GM21717 (cell line): Measurements from ENCODE around the gene ZFP92.
"Not testable (repeated sequence)": the region's sequence is repeated elsewhere in the genome, so short reads cannot be mapped to it uniquely, and the experiment has no call there.

Source experiments
- ATAC-seq: cut with Tn5 transposase; IDR thresholded peaks from one replicate; pipeline ENCODE4 v1.9.1; 2021; ENCODE audit warnings: mild to moderate bottlenecking, moderate library complexity; ENCODE audit not compliant: unreplicated experiment

ZFP92 gene

GRCh38 chrX:153386097-153386496 is 25.2 kb upstream of the ZFP92 start:
- no peak for ATAC-seq

- no peak for ATAC-seq
Observed at GRCh38 chrX:153387345-153387744, 23.9 kb upstream of the ZFP92 start.

- no peak for ATAC-seq
Observed at GRCh38 chrX:153387987-153388721, 23.1 kb upstream of the ZFP92 start.

- no peak for ATAC-seq
Observed at GRCh38 chrX:153388722-153389459, 22.4 kb upstream of the ZFP92 start.

GRCh38 chrX:153389460-153389768 is 21.9 kb upstream of the ZFP92 start:
- not testable (repeated sequence) for ATAC-seq

GRCh38 chrX:153392642-153393321 is 18.5 kb upstream of the ZFP92 start:
- ATAC-seq, result no peak

GRCh38 chrX:153394612-153395011 is 16.7 kb upstream of the ZFP92 start:
- ATAC-seq, result no peak

GRCh38 chrX:153395613-153396319 is 15.5 kb upstream of the ZFP92 start:
- ATAC-seq, result no peak

GRCh38 chrX:153396320-153397195 is 14.7 kb upstream of the ZFP92 start:
- ATAC-seq, result no peak

- ATAC-seq, result no peak
Observed at GRCh38 chrX:153397256-153397960, 13.9 kb upstream of the ZFP92 start.

- ATAC-seq, result no peak
Observed at GRCh38 chrX:153398275-153398960, 12.9 kb upstream of the ZFP92 start.

GRCh38 chrX:153400146-153401132 is 10.8 kb upstream of the ZFP92 start:
- no peak for ATAC-seq

GRCh38 chrX:153401133-153401764 is 10.0 kb upstream of the ZFP92 start, which contains the start of gene PNMA6E:
Gene PNMA6E, minus strand, starts transcription at chrX:153401350. Its CDS starts 2,501 bp downstream, at chrX:153398849.
- no peak for ATAC-seq

GRCh38 chrX:153404333-153404732 is 6.9 kb upstream of the ZFP92 start:
- ATAC-seq, result not testable (repeated sequence)

- no peak for ATAC-seq
Observed at GRCh38 chrX:153405426-153405825, 5.8 kb upstream of the ZFP92 start.

- no peak for ATAC-seq
Observed at GRCh38 chrX:153406011-153406410, 5.3 kb upstream of the ZFP92 start.

GRCh38 chrX:153406903-153407302 is 4.4 kb upstream of the ZFP92 start:
- no peak for ATAC-seq
